CD4-positive, alpha-beta T cell treated with Interleukin-17A for 1 hour (primary cell): ENCODE results near the gene SEMA4D.
A peak's percentile ranks its signal among the peaks of the same experiment; 100 is the strongest.

ENCODE experiments used
- DNase-seq: peaks from one replicate; pipeline ENCODE4 v3.0.0-alpha.2; 2020

The SEMA4D gene

GRCh38 chr9:89497978-89498851 lies at the start of gene SEMA4D:
Gene SEMA4D (minus strand): TSS chr9:89498113. CDS start chr9:89405456, 92,657 bp downstream.
- DNase-seq = peak; percentile 70

GRCh38 chr9:89547000-89547399 lies 49.1 kb upstream of the SEMA4D start:
- DNase-seq = no peak

GRCh38 chr9:89544279-89544661 lies 46.4 kb upstream of the SEMA4D start:
- DNase-seq = no peak

GRCh38 chr9:89543621-89544278 lies 45.8 kb upstream of the SEMA4D start:
- no peak for DNase-seq

- no peak for DNase-seq
These were observed 45.2 kb upstream of the SEMA4D start for GRCh38 chr9:89543111-89543510.

- no peak for DNase-seq
These were observed 44.6 kb upstream of the SEMA4D start for GRCh38 chr9:89542401-89543021.

GRCh38 chr9:89541798-89542197 lies 43.9 kb upstream of the SEMA4D start:
- no peak for DNase-seq

- no peak for DNase-seq
These were observed 41.5 kb upstream of the SEMA4D start for GRCh38 chr9:89539374-89539773.

- no peak for DNase-seq
These were observed 41.0 kb upstream of the SEMA4D start for GRCh38 chr9:89538871-89539270.

GRCh38 chr9:89537166-89537565 lies 39.3 kb upstream of the SEMA4D start:
- no peak for DNase-seq

- DNase-seq = peak; percentile 41
These were observed 38.7 kb upstream of the SEMA4D start for GRCh38 chr9:89536600-89536999.

- DNase-seq = peak; percentile 73
These were observed 38.2 kb upstream of the SEMA4D start for GRCh38 chr9:89536145-89536574.

GRCh38 chr9:89535461-89535860 lies 37.5 kb upstream of the SEMA4D start:
- DNase-seq = no peak

GRCh38 chr9:89534515-89535287 lies 36.8 kb upstream of the SEMA4D start:
- DNase-seq = no peak

GRCh38 chr9:89533411-89534095 lies 35.6 kb upstream of the SEMA4D start:
- DNase-seq = no peak

GRCh38 chr9:89532944-89533343 lies 35.0 kb upstream of the SEMA4D start:
- DNase-seq = no peak

GRCh38 chr9:89532478-89532877 lies 34.6 kb upstream of the SEMA4D start:
- DNase-seq = no peak

- DNase-seq = no peak
These were observed 33.9 kb upstream of the SEMA4D start for GRCh38 chr9:89531766-89532165.

GRCh38 chr9:89530726-89531125 lies 32.8 kb upstream of the SEMA4D start:
- no peak for DNase-seq

GRCh38 chr9:89529243-89530035 lies 31.5 kb upstream of the SEMA4D start:
- DNase-seq = peak; percentile 49

- DNase-seq = no peak
These were observed 30.6 kb upstream of the SEMA4D start for GRCh38 chr9:89528540-89528939.

GRCh38 chr9:89528131-89528530 lies 30.2 kb upstream of the SEMA4D start:
- no peak for DNase-seq
